ENCODE data around the gene CRAT. TPM values are rescaled to one million over a fixed set of nuclear protein-coding genes. Genes with fewer than 3 reads are reported as not detected.

Gene CRAT
- total RNA-seq, 4 donors from 2014 or later, result 25.3 to 61.5 (median 44.9) TPM

DNA sequence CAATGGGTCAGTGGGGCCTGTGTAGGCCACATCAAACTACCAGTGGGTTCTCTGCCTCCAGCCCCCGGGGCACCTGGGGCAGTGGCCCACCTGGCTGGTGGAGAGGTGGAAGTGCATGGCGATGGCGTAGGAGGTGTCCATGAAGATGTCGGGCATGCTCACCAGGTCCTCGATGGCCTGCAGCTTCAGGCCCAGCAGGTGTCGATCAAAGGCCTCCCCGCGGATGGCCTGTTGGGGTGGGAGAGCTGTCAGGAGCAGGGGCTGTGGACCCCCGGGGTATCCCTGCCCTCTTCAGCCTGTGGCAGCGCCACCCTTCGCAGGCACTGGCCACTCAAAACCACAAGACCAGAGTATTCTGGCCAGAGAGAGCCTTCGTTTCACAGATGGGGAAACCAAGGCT lies 14.7 kb downstream of the CRAT start:
- peaks cover 0 to 27% (median 3%) of the 10 kb centered on the region in 3 donors for H3K4me1 ChIP-seq
- no peak overlapping the region for H3K27ac ChIP-seq
- intact Hi-C loops (cut with DNase I), result no loop called here
- TF ChIP-seq POLR2A (IDR thresholded peaks at IDR 0.05), result no peak
- TF ChIP-seq, protein P1, sequence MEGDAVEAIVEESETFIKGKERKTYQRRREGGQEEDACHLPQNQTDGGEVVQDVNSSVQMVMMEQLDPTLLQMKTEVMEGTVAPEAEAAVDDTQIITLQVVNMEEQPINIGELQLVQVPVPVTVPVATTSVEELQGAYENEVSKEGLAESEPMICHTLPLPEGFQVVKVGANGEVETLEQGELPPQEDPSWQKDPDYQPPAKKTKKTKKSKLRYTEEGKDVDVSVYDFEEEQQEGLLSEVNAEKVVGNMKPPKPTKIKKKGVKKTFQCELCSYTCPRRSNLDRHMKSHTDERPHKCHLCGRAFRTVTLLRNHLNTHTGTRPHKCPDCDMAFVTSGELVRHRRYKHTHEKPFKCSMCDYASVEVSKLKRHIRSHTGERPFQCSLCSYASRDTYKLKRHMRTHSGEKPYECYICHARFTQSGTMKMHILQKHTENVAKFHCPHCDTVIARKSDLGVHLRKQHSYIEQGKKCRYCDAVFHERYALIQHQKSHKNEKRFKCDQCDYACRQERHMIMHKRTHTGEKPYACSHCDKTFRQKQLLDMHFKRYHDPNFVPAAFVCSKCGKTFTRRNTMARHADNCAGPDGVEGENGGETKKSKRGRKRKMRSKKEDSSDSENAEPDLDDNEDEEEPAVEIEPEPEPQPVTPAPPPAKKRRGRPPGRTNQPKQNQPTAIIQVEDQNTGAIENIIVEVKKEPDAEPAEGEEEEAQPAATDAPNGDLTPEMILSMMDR (IDR thresholded peaks at IDR 0.05), result no peak
- WGBS, 2 donors, result 93 to 95% methylated on average over 4 to 6 of the region's 12 CpGs
- H3K27me3 ChIP-seq, result no peaks in the 10 kb centered on the region
- no peak for DNase-seq
- H3K9me3 ChIP-seq, result no peaks in the 10 kb centered on the region
- H3K4me3 ChIP-seq, result no peak overlapping the region
- peaks cover 6 to 59% (median 8%) of the 10 kb centered on the region in 3 donors for H3K36me3 ChIP-seq

DNA sequence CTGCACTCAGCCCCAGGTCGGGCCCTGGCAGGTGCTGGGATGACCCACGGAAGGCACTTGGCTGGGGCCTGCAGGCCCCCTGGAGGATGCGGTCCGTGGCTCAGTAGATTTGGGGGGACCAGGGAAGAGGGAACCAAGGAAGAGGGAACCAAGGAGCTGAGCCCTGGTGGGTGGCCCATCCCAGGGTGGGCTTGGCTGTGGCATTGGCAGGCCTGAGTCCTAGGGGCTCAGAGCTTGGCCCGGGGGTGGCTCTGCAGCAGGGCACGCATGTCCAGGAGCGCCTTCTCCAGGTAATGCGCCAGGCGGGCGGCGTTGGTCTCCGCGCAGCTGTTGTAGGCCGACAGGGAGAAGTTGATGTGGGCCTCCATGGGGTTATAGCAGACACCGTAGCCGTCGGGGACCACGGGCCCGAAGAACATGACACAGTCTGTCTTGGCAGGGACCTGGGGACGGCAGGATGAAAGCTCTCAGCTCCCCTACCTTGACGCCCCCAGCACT lies 15.4 kb downstream of the CRAT start:
- intact Hi-C loops (cut with DNase I), result no loop called here
- H3K27ac ChIP-seq, result no peak overlapping the region
- DNase-seq, result no peak
- WGBS, 2 donors, result 93% methylated on average over 15 of the region's 21 CpGs; no CpG with 5 or more reads in 1 of the 2 donors
- peaks cover 6 to 59% (median 8%) of the 10 kb centered on the region in 3 donors for H3K36me3 ChIP-seq
- peaks cover 0 to 28% (median 3%) of the 10 kb centered on the region in 3 donors for H3K4me1 ChIP-seq
- H3K27me3 ChIP-seq, result no peaks in the 10 kb centered on the region
- TF ChIP-seq, protein P1 (IDR thresholded peaks at IDR 0.05), result no peak
- TF ChIP-seq POLR2A (IDR thresholded peaks at IDR 0.05), result no peak
- H3K4me3 ChIP-seq, result no peak overlapping the region
- H3K9me3 ChIP-seq, result no peaks in the 10 kb centered on the region

DNA sequence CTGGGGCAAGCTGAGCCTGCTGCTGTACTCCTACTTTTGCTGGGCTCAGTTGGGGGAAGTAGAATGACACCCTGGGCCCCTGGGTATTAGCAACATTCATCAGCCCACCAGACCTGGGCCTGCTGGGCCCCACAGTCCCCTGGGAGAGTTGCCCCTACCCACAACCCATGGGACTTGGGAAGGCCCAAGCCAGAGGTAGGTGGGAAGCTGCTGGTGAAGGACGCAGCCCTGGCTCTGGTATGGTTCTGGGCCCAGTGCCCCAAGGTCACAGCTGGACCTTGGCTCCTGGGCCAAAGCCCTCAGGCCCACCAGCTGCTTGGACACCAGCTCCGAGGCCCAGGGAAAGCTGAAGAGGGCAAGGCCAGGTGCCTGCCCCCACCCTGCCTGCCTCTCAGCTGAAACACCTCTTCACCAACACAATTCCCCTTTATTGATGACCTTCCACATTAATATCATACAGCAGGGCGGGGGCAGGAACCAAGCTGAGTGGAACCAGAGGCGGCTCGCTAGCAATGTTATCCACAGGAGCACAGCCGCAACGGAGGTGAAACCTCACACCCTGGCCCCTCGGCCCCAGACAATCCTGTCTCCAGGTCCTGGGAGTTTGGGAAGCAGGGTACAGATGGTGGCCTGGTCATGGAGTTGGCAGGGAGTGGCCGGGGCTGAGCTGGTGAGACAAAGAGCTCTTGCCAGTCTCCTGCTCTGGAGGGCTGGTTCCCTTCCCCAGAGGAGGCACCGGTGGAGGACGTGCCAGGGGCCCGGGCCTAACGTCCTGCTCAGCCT lies 16.0 kb downstream of the CRAT start:
- H3K27ac ChIP-seq, result no peak overlapping the region
- no peak for DNase-seq
- H3K9me3 ChIP-seq, result no peaks in the 10 kb centered on the region
- H3K4me1 ChIP-seq, result peaks cover 0 to 28% (median 3%) of the 10 kb centered on the region in 3 donors
- intact Hi-C loops (cut with DNase I), result no loop called here
- H3K27me3 ChIP-seq, result no peaks in the 10 kb centered on the region
- WGBS, 2 donors, result 100% methylated on average over 1 of the region's 13 CpGs; no CpG with 5 or more reads in 1 of the 2 donors
- H3K36me3 ChIP-seq, result peaks cover 9 to 59% (median 10%) of the 10 kb centered on the region in 3 donors
- H3K4me3 ChIP-seq, result no peak overlapping the region
- no peak for TF ChIP-seq POLR2A (IDR thresholded peaks at IDR 0.05)
- TF ChIP-seq, protein P1 (IDR thresholded peaks at IDR 0.05), result no peak

DNA sequence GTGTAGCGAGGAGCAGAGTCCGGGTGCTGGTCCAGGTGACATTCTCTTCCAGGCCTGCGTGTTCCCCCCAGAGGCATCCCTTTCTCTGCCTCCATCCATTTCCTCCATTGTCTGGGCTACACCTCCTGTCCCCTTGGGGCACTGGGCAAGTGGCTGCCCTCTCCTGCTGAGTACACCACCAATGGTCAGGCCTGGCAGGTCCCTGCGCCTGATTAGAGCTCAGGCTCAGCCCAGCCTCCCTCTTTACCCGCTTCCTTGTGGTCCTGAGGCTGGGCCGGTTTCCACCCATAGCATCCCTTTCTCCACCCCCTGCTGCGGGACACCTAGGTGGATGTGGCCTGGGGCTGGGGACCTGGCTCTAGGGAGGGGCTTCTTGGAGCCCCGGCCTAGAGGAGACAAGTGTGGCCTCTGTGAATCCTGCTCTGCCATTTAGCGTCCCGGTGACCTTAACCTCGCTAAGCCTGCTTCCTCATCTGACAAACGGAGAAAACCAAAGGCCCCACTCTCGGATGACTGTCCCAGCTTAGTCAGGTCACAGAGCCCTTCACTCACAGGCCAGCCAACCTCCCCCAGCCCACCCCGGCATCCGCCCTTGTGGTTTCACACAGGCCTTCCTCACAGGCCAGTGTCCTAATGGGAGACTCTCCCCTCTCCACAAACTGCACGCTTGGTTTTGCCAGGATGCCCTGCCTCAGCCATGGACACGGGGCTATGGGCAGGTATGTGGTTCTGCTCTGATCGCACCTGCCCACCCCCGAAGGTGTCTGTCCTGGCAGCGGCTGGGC lies 16.8 kb downstream of the CRAT start:
- H3K27ac ChIP-seq, result no peak overlapping the region
- intact Hi-C loops (cut with DNase I), result no loop called here
- peaks cover 0 to 28% (median 3%) of the 10 kb centered on the region in 3 donors for H3K4me1 ChIP-seq
- no peak overlapping the region for H3K4me3 ChIP-seq
- 88% methylated on average over 10 to 12 of the region's 20 CpGs for WGBS, 2 donors
- no peaks in the 10 kb centered on the region for H3K9me3 ChIP-seq
- DNase-seq, result no peak
- TF ChIP-seq POLR2A (IDR thresholded peaks at IDR 0.05), result no peak
- TF ChIP-seq, protein P1 (IDR thresholded peaks at IDR 0.05), result no peak
- H3K27me3 ChIP-seq, result no peaks in the 10 kb centered on the region
- H3K36me3 ChIP-seq, result peaks cover 16 to 65% (median 17%) of the 10 kb centered on the region in 3 donors
